NB4 (cell line): ENCODE data around the gene IRS2.

Experiments
- CTCF ChIP-seq: IDR thresholded peaks from one replicate; pipeline ENCODE4 v1.5.1; 2012; ENCODE audit warnings: low read depth, low read length
- MAX ChIP-seq: IDR thresholded peaks from 2 replicates; pipeline ENCODE4 v1.6.1; 2011; ENCODE audit warnings: low read depth, low read length
- MYC ChIP-seq: IDR thresholded peaks from 2 replicates; pipeline ENCODE4 v1.6.1; 2011; ENCODE audit warnings: low read depth, low read length
- POLR2A ChIP-seq: IDR thresholded peaks from 2 replicates; pipeline ENCODE4 v1.6.1; 2011; ENCODE audit warnings: mild to moderate bottlenecking; ENCODE audit not compliant: insufficient read length; ENCODE audit errors: extremely low read depth

- TF ChIP-seq CTCF (no peak), POLR2A (no peak), MYC (no peak), MAX (peak; percentile 71)
Observed at GRCh38 chr13:109725297-109725696, 61.1 kb downstream of the IRS2 start.
